Mononuclear cell (primary cell): ENCODE data around the gene JAM2. TPM values are rescaled to one million over a fixed set of nuclear protein-coding genes. Genes with fewer than 3 reads are reported as not detected.

Experiments
- H3K27me3 ChIP-seq: 2 replicates; pipeline ENCODE4 v1.6.0; 2011; ENCODE audit warnings: low read length, control low read depth; ENCODE audit not compliant: insufficient read depth
- H3K4me1 ChIP-seq: 2 replicates; pipeline ENCODE4 v1.5.1; 2011; ENCODE audit warnings: mild to moderate bottlenecking, low read length, control low read depth; ENCODE audit not compliant: insufficient read depth
- H3K4me3 ChIP-seq: 2 replicates; pipeline ENCODE4 v1.5.1; 2011; ENCODE audit warnings: mild to moderate bottlenecking, low read length, moderate library complexity
- H3K9me3 ChIP-seq: 2 replicates; pipeline ENCODE4 v1.5.1; 2011; ENCODE audit warnings: low read depth, mild to moderate bottlenecking, control low read depth, low read length
- total RNA-seq: library from RNA; depleted of rRNA; stranded (reverse); fragments of >200 nt; gene quantifications from one replicate; pipeline ENCODE4 v1.2.3, GENCODE V29; 2012

Gene JAM2
- total RNA-seq, 1 donor: under 0.01 TPM

DNA sequence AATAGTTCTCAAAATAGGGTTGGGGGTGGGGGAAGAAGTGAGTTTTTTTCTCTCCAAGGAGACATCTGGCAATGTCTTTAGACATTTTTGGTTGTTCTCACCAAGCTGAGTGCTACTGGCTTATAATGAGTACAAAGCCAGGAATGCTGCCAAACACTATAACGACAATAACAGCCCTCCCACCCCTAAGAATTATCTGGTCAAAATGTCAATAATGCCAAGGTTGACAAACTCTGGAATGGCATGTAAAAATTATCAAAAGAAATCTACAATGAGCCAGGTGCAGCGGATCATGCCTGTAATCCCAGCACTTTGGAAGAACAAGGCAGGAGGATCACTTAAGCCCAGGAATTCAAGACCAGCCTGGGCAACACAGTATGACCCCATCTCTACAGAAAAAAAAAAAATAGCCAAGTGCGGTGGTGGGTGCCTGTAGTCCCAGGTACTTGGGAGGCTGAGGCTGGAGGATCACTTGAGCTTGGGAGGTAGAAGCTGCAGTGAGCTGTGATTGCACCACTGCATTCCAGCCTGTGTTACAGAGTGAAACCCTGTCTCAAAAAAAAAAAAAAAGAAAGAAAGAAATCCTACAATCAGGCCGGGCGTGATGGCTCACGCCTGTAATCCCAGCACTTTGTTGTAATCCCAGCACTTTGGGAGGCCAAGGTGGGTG is 93.2 kb downstream of the JAM2 start:
- peaks cover 35% of the 10 kb centered on the region for H3K4me1 ChIP-seq
- H3K4me3 ChIP-seq: no peak overlapping the region
- H3K9me3 ChIP-seq: no peaks in the 10 kb centered on the region
- H3K27me3 ChIP-seq: no peaks in the 10 kb centered on the region

DNA sequence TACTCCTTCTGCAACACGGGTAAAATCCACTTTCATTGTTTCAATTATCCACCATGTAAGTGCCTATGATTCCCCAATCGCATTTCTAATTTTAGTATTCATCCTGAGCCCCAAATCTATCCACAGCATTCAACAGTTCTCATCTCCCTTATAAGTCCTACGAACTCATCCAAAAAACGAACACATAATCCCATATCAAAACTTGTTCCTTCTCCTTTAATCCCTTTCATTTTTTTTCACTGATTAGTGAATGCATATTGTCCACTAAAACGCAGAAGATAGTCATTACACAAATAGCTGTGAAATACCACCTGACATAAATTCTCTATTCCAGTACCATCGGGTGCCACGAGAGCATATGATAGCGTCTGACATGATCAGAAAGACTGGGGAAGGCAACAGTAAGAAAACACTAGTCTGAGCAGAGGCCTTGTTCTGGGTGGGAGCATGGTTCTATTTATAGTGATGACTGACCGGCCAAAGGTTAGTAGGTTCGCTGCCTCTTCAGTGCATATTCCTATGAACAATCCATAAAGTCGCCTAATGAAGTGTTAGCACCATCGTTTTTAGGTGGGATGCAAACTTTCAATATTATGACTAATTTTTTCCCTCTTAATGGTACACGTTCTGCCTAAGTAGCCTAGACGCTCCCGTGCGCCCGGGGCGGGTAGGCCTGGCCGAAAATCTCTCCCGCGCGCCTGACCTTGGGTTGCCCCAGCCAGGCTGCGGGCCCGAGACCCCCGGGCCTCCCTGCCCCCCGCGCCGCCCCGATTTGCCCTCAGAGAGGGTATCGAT is 95.0 kb downstream of the JAM2 start:
- H3K4me1 ChIP-seq: peaks cover 39% of the 10 kb centered on the region
- H3K4me3 ChIP-seq: peak overlapping the region; percentile 90
- no peaks in the 10 kb centered on the region for H3K9me3 ChIP-seq

DNA sequence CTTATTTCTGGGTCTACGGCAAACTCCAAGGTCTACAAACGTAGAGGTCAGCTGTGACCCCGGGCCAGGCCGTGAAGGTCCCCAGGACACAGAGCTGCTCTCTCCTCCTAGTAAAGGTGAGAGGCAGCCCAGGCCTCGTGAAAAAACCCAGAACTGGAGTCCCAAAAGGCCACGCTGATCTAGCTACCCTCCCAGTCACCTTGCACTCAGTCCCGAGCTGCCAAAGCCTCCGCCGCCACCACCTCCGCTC is 95.5 kb downstream of the JAM2 start:
- Histone ChIP-seq H3K4me1 (peaks cover 44% of the 10 kb centered on the region), H3K4me3 (peak overlapping the region; percentile 90), H3K27me3 (no peaks in the 10 kb centered on the region), H3K9me3 (no peaks in the 10 kb centered on the region)

More for the DNA sequence above, 95.0 kb downstream of the JAM2 start:
- no peaks in the 10 kb centered on the region for H3K27me3 ChIP-seq

DNA sequence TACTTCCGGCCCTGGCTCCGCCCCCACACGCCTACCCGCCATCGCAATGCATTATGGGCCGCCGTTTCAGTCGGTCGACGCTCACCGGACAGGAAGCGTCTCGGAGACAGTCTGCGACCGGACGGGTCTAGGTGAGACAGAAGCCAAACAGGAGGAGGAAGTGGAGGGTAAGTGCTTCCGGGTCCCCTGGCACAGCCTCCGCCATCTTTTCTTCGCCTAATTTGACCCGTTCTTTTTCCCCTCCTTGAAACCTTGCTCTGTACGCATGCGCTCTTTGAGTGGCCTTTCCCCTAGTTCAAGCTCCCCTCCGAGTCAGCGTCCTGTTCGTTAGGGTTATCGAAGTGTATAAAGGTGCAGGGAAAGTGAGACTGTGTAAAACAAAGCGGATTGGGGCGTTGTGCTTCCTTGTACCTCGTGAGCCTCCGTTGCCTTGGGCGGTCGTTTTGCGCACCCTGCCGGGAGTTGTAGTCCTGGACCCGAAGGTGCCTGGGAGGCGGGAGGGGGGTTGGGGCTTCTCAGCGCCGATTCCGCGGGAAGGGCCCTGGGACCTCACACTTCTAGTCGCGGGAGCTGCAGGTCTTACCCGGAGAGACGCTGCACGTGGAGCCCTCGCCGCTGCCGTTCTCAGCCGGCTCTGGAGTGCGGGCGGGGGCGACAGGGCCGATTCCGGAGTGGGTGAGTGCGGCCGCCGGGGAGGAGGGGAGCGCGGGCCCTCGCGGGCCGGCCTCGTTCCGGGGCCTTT is 96.0 kb downstream of the JAM2 start, which contains the start of the genes ATP5PF and GABPA:
Gene ATP5PF, minus strand, starts transcription at position 1 of the 742 bp plus-strand sequence. CDS start 5,110 bp downstream, outside the sequence.
Gene GABPA, plus strand, starts transcription at position 69 of the 742 bp plus-strand sequence. CDS start 6,627 bp downstream, outside the sequence.
- Histone ChIP-seq H3K9me3 (no peaks in the 10 kb centered on the region), H3K27me3 (no peaks in the 10 kb centered on the region), H3K4me3 (peak within 1 kb of the TSS; percentile 90), H3K4me1 (peaks cover 48% of the 10 kb centered on the region)

DNA sequence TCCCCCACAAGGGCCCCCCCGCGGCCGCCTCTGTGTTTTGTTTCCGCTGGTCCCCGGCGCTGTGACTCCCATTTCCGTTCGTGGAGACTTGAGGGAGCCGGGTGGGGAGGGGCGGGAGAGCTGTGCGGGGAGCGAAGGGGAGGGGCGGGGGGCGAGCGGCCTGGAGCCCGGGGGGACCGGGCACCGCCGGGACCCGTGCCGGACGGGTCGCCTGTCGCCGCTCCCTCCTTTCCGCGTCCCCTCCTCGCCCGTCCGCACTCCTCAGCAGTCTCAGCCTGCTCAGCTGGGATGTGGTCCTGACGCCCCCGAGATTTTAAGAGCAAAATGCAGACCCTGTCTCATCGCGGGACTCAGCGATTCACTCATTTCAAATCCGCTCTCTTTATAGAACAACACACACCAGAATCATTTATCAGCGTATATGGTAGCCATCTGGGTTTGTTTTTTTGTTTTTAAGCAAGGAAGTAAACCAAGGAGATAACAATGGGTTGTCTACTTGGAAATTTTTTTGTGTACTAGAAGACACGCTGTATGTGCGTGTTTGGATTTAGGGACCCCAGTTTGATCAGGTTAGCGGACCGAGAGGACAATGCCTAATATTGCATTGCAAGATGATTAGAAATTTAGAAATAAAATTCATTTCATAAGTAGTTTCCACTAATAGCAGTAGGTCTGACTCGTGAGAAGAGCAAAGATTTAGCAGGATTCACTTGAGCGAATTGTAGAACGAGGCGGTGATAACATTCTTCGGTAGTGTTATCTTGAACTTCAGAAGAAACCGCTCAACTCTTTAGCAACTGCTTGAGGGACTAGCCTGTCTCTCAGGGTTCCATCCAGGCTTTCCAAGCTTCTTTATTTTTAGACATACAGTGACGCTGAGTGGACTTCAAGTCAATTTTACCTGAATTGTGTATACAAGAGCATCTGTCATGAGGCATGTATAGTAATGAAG is 96.9 kb downstream of the JAM2 start:
- peaks cover 48% of the 10 kb centered on the region for H3K4me1 ChIP-seq
- H3K4me3 ChIP-seq: peak overlapping the region; percentile 90
- H3K9me3 ChIP-seq: no peaks in the 10 kb centered on the region
- no peaks in the 10 kb centered on the region for H3K27me3 ChIP-seq

DNA sequence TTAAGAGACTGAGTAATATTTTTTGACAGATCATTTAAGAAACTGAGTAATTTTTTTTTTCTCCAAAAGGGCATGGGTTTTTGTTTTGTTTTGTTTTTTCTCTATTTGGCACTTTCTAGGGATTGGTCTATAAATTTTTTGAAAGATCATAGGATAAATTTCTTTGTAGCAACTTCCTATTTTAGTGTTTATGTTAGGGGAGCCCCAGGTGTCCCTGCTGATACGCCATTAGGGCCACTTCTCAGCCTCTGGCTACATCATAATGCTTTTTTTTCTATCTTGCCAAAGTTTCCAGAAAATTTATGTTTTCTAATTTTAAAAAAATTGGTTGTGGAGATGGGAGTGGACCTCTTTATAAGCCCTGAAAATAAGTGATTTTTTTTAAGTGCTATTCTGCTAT is 98.4 kb downstream of the JAM2 start:
- H3K4me3 ChIP-seq: no peak overlapping the region
- no peaks in the 10 kb centered on the region for H3K27me3 ChIP-seq
- no peaks in the 10 kb centered on the region for H3K9me3 ChIP-seq
- peaks cover 44% of the 10 kb centered on the region for H3K4me1 ChIP-seq

DNA sequence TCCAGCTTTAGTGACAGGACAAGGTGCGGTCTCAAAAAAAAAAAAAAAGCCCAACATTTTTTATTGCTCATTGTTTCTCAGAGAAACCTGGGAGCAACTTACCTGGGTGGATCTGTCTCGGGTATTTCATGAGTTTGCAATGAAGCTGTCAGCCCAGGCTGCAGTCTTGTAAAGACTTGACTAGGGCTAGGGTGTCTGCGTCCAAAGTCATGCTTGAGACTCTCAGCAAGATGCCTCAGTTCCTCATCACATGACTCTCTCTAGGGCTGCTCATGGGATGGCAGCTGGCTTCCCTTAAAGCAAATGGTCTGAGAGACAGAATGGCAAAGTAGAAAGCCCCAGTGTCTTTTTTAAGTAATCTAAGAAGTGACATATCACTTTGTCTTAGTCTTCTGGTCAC is 103.8 kb downstream of the JAM2 start:
- Histone ChIP-seq H3K27me3 (no peaks in the 10 kb centered on the region), H3K4me1 (peaks cover 12% of the 10 kb centered on the region), H3K9me3 (no peaks in the 10 kb centered on the region), H3K4me3 (no peak overlapping the region)

DNA sequence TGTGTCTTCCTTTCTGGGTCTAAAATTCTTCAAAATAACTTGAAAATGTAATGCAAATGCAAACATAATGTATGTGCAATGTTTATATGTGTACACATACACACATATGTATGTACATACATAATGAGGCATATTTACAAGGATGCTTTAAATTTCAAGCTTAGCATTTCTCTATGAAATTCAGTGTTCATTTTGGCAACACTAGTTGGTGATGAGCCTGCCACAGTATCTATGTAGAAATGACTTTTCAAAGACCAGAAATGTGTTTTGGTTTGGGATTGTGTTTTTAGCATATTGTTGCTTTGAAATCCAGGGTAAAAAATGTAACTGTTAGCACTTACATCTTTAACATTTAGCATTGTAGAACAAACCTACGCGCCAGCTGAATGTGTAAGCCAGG is 105.8 kb downstream of the JAM2 start:
- Histone ChIP-seq H3K4me3 (no peak overlapping the region), H3K9me3 (no peaks in the 10 kb centered on the region), H3K4me1 (peaks cover 6% of the 10 kb centered on the region), H3K27me3 (no peaks in the 10 kb centered on the region)

DNA sequence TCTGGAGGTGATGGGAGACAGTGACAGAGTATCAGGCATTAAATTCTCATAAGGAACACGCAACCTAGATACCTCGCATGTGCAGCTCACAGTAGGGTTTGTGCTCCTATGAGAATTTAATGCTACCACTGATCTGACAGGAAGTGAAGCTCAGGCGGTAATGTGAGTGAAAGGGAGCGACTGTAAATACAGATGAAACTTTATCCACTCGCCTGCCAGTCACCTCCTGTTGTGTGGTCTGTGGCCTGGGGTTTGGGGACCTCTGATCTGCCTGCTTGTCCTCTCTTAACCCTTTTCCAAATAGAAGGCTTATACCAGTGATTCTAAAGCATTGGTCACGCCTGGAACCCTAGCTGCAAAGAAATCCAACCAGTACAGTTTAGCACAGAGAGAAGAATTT is 111.0 kb downstream of the JAM2 start:
- no peaks in the 10 kb centered on the region for H3K27me3 ChIP-seq
- H3K4me1 ChIP-seq: peaks cover 8% of the 10 kb centered on the region
- no peak overlapping the region for H3K4me3 ChIP-seq
- no peaks in the 10 kb centered on the region for H3K9me3 ChIP-seq

DNA sequence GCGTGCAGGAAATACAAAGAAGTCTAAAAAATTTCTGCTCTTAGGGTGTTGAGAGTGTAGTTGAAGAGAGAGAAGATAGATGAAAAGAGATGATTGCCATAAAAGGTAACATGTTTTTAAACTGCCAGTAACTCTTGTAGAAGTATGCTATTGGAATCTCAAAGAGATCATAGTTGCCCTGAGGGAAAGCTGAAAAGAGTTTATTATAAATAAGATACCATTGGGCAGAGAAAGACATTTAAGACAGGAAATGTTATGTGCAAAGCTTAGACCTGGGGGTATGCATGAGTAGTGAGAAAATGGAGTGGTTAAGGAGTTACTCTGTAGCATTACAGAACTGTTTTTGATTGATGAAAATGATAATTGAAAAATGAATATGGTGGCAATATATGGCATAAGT is 113.4 kb downstream of the JAM2 start:
- H3K4me3 ChIP-seq: no peak overlapping the region
- peaks cover 8% of the 10 kb centered on the region for H3K4me1 ChIP-seq
- H3K9me3 ChIP-seq: no peaks in the 10 kb centered on the region
- H3K27me3 ChIP-seq: no peaks in the 10 kb centered on the region

DNA sequence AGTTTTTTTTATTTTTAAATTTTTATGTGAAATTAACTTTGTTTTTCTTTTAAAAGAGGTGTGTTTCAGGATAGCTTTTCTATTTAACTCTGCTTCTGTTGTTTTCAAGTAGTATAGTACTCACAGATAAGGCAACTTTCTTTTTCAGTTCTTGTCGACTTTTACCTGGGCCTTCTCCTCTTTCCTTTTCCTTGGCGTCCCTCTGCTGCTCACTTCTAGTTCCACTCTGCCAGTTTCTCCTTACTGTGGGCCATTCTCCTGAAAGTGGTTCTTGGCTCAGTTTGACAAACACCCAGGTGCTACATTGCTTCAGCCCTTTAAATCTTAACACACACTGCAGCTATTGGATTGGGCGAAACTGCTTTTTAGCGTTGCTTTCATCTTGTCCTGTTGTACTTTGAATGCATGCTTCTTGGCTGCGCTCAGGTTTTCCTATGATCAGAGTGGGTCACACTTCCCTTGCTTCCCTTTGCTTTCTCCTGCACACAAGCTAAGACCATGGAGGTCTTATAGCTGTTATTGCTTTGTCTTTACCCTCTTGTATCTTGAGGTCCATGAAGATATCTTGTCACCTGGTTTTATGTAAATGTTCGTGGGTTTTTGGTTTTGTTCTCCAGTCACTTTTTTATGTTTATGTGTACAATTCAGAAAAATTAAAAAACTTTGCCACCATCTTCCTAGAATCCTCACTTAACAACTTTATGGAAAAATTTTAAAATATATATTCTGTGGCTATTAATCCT is 117.3 kb downstream of the JAM2 start:
- Histone ChIP-seq H3K4me1 (no peaks in the 10 kb centered on the region), H3K9me3 (no peaks in the 10 kb centered on the region), H3K4me3 (no peak overlapping the region), H3K27me3 (no peaks in the 10 kb centered on the region)

DNA sequence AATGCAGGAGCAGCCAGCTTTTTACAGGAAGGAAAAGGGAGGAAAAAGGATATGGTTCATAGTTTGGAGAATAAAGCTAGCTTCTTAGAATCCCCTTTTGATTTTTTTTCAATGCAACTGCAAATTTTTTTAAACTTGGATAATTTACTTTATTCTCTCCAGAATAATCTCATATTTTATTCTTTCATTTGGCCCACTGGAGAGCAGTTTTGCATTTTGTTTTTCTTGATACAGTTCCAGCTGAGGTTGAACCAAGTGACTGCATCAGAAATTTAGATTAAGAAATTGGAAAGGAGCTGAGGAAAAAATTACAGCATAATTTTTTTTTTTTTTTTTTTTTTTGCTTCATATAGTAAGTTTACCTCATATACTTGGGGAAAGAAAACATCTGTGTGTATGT is 118.5 kb downstream of the JAM2 start:
- Histone ChIP-seq H3K27me3 (no peaks in the 10 kb centered on the region), H3K4me1 (no peaks in the 10 kb centered on the region), H3K4me3 (no peak overlapping the region), H3K9me3 (no peaks in the 10 kb centered on the region)

DNA sequence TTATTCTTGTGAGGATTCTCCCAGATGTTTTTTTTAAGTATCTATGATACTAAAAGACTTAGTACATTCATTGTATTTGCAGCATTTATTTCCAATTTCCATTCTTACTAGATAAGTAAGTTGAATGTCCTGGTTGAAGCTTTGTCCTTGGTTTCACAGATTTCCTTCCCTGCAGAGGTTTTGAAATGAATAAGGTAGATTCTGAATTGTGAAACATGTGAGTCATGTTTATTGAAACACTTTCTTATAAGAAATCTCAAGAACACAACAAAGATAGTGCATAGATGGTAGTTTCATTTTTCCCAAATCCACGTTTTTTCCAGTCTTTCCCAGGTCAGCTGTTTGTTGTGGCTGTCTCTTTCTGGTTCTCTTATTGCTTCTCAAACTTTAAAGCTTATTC is 120.5 kb downstream of the JAM2 start:
- Histone ChIP-seq H3K27me3 (no peaks in the 10 kb centered on the region), H3K9me3 (no peaks in the 10 kb centered on the region), H3K4me3 (no peak overlapping the region), H3K4me1 (no peaks in the 10 kb centered on the region)

DNA sequence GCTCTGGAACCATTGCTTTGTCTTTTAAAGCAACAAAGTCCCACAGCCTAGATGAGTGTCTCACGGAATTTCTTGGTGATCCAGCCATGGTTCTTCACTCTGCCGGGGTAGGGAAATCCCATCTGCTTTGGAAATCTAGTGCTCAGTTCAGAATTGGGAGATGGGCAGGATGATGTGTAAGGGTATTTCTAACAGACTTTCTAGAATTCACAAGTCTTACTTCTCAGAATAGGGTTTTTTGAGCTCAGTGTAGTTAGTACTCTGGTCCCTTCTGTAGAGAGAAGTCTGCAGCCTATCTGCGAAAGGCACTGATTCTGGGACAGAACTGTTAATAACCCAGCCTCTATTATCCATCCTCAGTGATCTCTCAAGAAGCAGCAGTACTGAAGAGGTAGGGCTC is 121.0 kb downstream of the JAM2 start:
- Histone ChIP-seq H3K9me3 (no peaks in the 10 kb centered on the region), H3K27me3 (no peaks in the 10 kb centered on the region), H3K4me1 (no peaks in the 10 kb centered on the region), H3K4me3 (no peak overlapping the region)
